ENCODE results near the gene TMEM225.
"Not testable (repeated sequence)": the region's sequence is repeated elsewhere in the genome, so short reads cannot be mapped to it uniquely, and the experiment has no call there.

The TMEM225 gene, protein sequence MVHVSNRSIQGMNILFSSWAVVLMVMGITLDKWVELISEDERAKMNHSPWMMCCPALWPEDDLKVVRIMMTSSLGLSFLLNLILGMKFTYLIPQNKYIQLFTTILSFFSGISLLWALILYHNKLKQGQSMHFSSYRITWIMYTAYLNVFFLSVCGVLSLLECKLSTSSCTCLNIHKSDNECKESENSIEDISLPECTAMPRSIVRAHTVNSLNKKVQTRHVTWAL

DNA sequence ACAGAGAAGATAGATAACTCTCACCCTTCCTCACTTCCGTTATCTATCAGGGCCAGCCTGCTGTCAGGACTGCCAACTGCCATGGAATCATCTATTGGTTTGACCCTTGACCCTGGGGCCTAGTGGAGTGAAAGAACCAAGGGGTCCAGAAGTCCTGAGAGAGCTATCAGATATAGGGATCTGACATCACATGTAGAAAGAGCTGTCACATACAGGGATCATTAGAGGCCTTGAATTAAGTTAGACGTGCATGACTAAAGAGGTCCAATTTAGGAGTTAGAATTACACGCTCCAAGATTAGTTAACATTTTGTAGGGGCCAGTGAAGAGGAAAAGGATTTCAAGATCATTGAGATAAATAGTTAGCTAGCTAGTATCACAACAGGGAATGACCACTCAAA is at the start of gene TMEM225:
Gene TMEM225, minus strand, starts transcription at position 101 of the 400 bp plus-strand sequence. CDS start 245 bp downstream, outside the sequence.
- DNase-seq: no peak

GRCh38 chr11:123924027-123924426 is 38.6 kb upstream of the TMEM225 start:
- no peak for DNase-seq

DNA sequence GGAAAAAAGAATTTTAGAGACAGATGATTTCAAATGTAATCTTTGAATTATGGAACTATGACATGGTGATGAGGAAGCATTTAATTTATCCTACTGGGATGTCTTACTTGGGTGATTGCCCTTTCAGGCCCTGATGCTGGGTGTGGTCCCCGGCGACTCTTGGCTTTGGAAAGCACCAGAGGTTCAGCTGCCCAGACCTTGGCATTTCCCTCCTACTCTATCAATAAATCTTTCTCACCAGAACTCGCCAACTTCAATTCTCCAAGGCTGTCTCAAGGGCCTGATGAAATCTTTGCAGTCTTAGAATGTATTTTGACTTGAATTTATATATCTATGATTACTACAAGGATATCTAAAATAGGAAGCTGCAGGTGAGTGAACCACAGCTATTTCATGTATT is 35.5 kb upstream of the TMEM225 start:
- DNase-seq: no peak

- no peak for DNase-seq
These were observed 20.4 kb upstream of the TMEM225 start for GRCh38 chr11:123905826-123906225.

GRCh38 chr11:123904932-123905331 is 19.5 kb upstream of the TMEM225 start:
- no peak for DNase-seq

GRCh38 chr11:123903932-123904331 is 18.5 kb upstream of the TMEM225 start:
- no peak for DNase-seq

GRCh38 chr11:123901867-123902266 is 16.4 kb upstream of the TMEM225 start, which contains the start of gene OR8D4:
Gene OR8D4, plus strand, starts transcription at chr11:123902167. Its CDS starts 4,265 bp downstream, at chr11:123906432.
- no peak for DNase-seq

GRCh38 chr11:123899792-123900191 is 14.3 kb upstream of the TMEM225 start:
- no peak for DNase-seq

GRCh38 chr11:123892031-123892430 is 6.6 kb upstream of the TMEM225 start:
- DNase-seq: no peak

- no peak for DNase-seq
These were observed 4.6 kb downstream of the TMEM225 start for GRCh38 chr11:123880912-123881311.

DNA sequence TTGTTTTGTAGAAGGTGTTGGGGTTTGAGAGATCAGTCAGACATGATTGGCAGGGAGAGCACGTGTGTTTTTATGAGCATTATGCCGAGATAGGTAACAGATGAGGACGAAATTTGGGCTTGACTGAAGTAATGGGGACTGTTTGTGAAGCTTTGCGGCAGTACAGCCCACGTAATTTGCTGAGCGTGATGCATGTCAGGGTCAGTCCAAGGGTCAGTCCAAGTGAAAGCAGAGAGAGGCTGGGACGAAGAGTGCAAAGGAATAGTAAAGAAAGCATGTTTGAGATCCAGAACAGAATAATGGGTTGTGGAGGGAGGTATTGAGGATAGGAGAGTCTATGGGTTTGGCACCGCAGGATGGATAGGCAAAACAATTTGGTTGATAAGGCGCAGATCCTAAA is 17.7 kb downstream of the TMEM225 start:
- DNase-seq: not testable (repeated sequence)

DNA sequence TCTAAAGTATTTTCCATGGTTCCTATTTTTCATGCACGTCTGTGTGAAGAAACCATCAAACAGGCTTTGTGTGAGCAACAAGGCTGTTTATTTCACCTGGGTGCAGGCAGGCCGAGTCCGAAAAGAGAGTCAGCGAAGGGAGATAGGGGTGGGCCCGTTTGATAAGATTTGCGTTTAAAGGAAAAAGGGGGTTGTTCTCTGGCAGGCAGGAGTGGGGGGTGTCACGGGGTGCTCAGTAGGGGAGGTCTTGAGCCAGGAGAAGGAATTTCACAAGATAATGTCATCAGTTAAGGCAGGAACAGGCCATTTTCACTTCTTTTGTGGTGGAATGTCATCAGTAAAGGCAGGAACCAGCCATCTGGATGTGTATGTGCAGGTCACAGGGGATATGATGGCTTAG is 20.2 kb downstream of the TMEM225 start:
- not testable (repeated sequence) for DNase-seq

DNA sequence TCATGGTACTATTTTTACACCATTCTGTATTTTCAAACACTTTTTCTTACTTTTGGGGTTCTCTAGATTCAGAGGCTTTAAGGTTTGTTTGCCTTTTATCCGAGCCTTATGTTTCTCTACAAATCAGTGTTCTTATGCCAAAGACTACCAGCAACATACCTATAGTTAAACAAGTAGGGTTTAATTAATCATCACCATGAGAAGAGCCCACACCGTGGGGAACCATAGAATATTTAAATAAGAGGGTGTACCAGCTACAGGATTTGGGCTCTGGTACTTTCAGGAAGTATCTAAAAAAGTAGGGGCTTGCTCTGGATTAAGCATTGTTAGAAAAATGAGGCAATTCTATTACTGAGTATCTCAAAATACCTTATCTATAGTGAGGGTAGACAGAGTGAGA is 25.7 kb downstream of the TMEM225 start:
- no peak for DNase-seq

GRCh38 chr11:123856444-123856843 is 29.0 kb downstream of the TMEM225 start:
- DNase-seq: no peak

GRCh38 chr11:123853038-123853437 is 32.4 kb downstream of the TMEM225 start:
- no peak for DNase-seq

DNA sequence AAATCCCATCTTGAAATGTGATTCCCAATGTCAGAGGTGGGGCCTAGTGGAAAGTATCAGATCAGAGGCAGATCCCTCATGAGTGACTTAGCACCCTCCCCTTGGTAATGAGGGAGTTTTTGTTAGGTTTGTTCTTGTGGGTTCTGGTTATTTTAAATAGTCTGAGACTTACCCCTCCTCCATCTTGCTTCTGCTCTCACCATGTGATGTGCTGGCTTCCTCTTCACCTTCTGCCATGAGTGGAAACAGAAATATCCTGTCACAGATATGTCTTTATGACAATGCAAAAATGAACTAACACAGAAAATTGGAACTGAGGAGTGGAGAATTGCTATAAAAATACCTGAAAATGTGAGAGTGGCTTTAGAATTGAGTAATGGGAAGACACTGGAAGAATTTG is 33.1 kb downstream of the TMEM225 start:
- DNase-seq: no peak

GRCh38 chr11:123851110-123851509 is 34.4 kb downstream of the TMEM225 start:
- no peak for DNase-seq

DNA sequence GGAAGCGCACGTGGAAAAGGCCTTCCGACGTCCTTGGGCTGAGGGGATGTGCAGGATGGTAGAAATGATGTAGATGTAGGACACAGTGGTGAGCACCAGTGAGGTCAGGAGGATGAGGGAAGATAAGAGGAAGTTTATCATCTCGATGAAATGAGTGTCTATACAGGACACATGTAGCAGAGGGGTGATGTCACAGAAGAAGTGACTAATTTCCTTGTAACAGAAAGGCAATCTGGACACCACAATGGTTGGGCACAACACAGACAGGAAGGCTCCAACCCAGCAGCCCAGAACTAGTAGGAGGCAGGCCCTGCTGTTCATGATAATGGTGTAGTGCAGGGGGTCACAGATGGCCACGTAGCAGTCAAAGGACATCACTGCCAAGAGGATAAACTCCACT is 44.3 kb downstream of the TMEM225 start:
- peak; percentile 5 for DNase-seq

DNA sequence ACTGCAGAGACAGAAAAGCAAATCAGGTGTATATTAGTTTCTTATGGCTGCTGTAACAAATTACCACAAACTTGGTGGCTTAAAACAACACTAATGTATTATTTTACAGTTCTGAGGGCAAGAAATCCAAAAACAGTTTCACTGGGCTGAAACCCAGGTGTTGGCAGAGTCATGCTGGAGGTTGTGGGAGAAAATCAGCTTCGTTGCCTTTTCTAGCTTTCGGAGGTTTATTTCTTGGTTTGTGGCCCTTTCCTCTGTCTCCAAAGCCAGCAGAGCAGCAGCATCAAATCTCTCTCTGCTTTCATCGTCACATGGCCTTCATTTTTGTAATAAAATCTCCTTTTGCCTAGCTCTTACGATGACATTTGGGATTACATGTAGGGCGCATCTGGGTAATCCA is 46.3 kb downstream of the TMEM225 start:
- DNase-seq: no peak

GRCh38 chr11:123838659-123839058 is 46.8 kb downstream of the TMEM225 start:
- DNase-seq: no peak

- no peak for DNase-seq
These were observed 47.3 kb downstream of the TMEM225 start for GRCh38 chr11:123838199-123838598.

GRCh38 chr11:123833095-123833494 is 52.4 kb downstream of the TMEM225 start:
- DNase-seq: no peak
